CD14-positive monocyte (primary cell): Measurements from ENCODE around the gene BBC3. TPM values are rescaled to one million over a fixed set of nuclear protein-coding genes. Genes with fewer than 3 reads are reported as not detected.

Experiments used
- DNase-seq, 3 donors: peaks; one replicate each; pipeline ENCODE4 v3.0.0-alpha.2; 2011 to 2022
- H2AFZ ChIP-seq: 2 replicates; pipeline ENCODE4 v1.6.0; 2012; ENCODE audit warnings: mild to moderate bottlenecking, low read depth, low read length, inconsistent platforms; ENCODE audit not compliant: insufficient read depth, poor library complexity, severe bottlenecking
- H3K27ac ChIP-seq, 2 donors: 1 replicate in 1 of 2; 2 replicates in 1 of 2; pipeline ENCODE4 v1.5.1; 2012 to 2013; ENCODE audit warnings: low read length in 2 of 2, control low read depth in 1 of 2, inconsistent platforms in 1 of 2, low read depth in 1 of 2, mild to moderate bottlenecking in 1 of 2
- H3K27me3 ChIP-seq, 2 donors: one replicate each; pipeline versions ENCODE4 v1.6.0 to v1.6.1; 2011 to 2013; ENCODE audit warnings: low read length in 2 of 2; ENCODE audit not compliant: control insufficient read depth in 2 of 2, insufficient read depth in 2 of 2
- H3K36me3 ChIP-seq, 2 donors: replicated peaks in 1 of 2; 1 replicate in 1 of 2; 2 replicates in 1 of 2; pipeline versions ENCODE4 v1.5.1 to v1.6.1; 2012 to 2013; ENCODE audit warnings: low read length in 2 of 2, control low read depth in 1 of 2, inconsistent platforms in 1 of 2, mild to moderate bottlenecking in 1 of 2; ENCODE audit not compliant: insufficient read depth in 2 of 2, control insufficient read depth in 1 of 2
- H3K4me1 ChIP-seq, 2 donors: 1 replicate in 1 of 2; 2 replicates in 1 of 2; pipeline versions ENCODE4 v1.5.1 to v1.6.1; 2012 to 2013; ENCODE audit warnings: low read length in 2 of 2, control low read depth in 1 of 2, inconsistent platforms in 1 of 2, mild to moderate bottlenecking in 1 of 2, moderate library complexity in 1 of 2; ENCODE audit not compliant: insufficient read depth in 2 of 2, control insufficient read depth in 1 of 2
- H3K4me2 ChIP-seq: replicated peaks from 2 replicates; pipeline ENCODE3; 2012; ENCODE audit warnings: low read length, moderate library complexity, mild to moderate bottlenecking; ENCODE audit not compliant: poor library complexity, severe bottlenecking; ENCODE audit errors: extremely low read depth
- H3K4me3 ChIP-seq, 3 experiments: fragments of 200-600 bp in 1 of 3; sonication (generic) in 1 of 3; replicated peaks in 1 of 3; 1 replicate in 2 of 3; 2 replicates in 1 of 3; pipeline ENCODE4 v1.5.1; 2011 to 2013; ENCODE audit warnings: low read length in 3 of 3, mild to moderate bottlenecking in 3 of 3, control low read depth in 2 of 3, low read depth in 2 of 3, inconsistent platforms in 1 of 3, moderate library complexity in 1 of 3
- H3K79me2 ChIP-seq: 2 replicates; pipeline ENCODE4 v1.6.0; 2012; ENCODE audit warnings: mild to moderate bottlenecking, control low read depth, inconsistent platforms, low read length, moderate library complexity; ENCODE audit not compliant: insufficient read depth
- H3K9ac ChIP-seq: 2 replicates; pipeline ENCODE4 v1.6.0; 2017; ENCODE audit warnings: low read length, mild to moderate bottlenecking; ENCODE audit not compliant: insufficient read depth, poor library complexity, severe bottlenecking
- H3K9me3 ChIP-seq, 2 donors: replicated peaks in 1 of 2; 1 replicate in 1 of 2; 2 replicates in 1 of 2; pipeline versions ENCODE4 v1.5.1 to v1.6.1; 2012 to 2013; ENCODE audit warnings: low read length in 2 of 2, control low read depth in 1 of 2; ENCODE audit not compliant: control insufficient read depth in 1 of 2, insufficient read depth in 1 of 2
- H4K20me1 ChIP-seq: 2 replicates; pipeline ENCODE4 v1.6.0; 2012; ENCODE audit warnings: mild to moderate bottlenecking, low read length, control low read depth, moderate library complexity; ENCODE audit not compliant: insufficient read depth
- H3K27ac Mint-ChIP-seq, 7 donors: one replicate each; pipeline ENCODE4 v1.8.0; 2020; ENCODE audit warnings: mild to moderate bottlenecking in 7 of 7, mixed read lengths in 7 of 7, moderate library complexity in 6 of 7, inconsistent platforms in 2 of 7
- H3K27me3 Mint-ChIP-seq, 3 donors: one replicate each; pipeline ENCODE4 v1.8.0; 2021 to 2022; ENCODE audit warnings: low read depth in 3 of 3, mild to moderate bottlenecking in 3 of 3, mixed read lengths in 3 of 3, moderate library complexity in 3 of 3, inconsistent platforms in 1 of 3
- H3K36me3 Mint-ChIP-seq, 2 donors: one replicate each; pipeline ENCODE4 v1.8.0; 2020; ENCODE audit warnings: mixed read lengths in 2 of 2, inconsistent platforms in 1 of 2, mild to moderate bottlenecking in 1 of 2
- H3K4me1 Mint-ChIP-seq: one replicate; pipeline ENCODE4 v1.8.0; 2020; ENCODE audit warnings: mild to moderate bottlenecking, mixed read lengths
- H3K4me3 Mint-ChIP-seq, 2 donors: one replicate each; pipeline ENCODE4 v1.8.0; 2020; ENCODE audit warnings: mild to moderate bottlenecking in 2 of 2, mixed read lengths in 2 of 2, moderate library complexity in 1 of 2
- H3K9me3 Mint-ChIP-seq, 7 donors: one replicate each; pipeline ENCODE4 v1.8.0; 2020 to 2022; ENCODE audit warnings: mixed read lengths in 7 of 7, mild to moderate bottlenecking in 6 of 7, moderate library complexity in 6 of 7, inconsistent platforms in 2 of 7
- CTCF ChIP-seq: fragments of 200-600 bp; IDR thresholded peaks from one replicate; pipeline ENCODE4 v1.8.0; 2022; ENCODE audit warnings: antibody characterized with exemption, mild to moderate bottlenecking
- WGBS: methylation state at CpG from one replicate; pipeline ENCODE4 v1.1.5; 2013; ENCODE audit warnings: missing lambda C conversion rate; ENCODE audit not compliant: insufficient coverage; 5-methylcytosine and 5-hydroxymethylcytosine counted together
- intact Hi-C, 2 donors: fragments of 100-400 bp; cut with micrococcal nuclease; formaldehyde crosslinking; loops; one replicate each; pipeline versions ENCODE4 v1.15.0 to v1.15.1; 2023
- polyA plus RNA-seq, 3 donors: library from polyadenylated mRNA; depleted of rRNA in 1 of 3; unstranded in 2 of 3; stranded (reverse) in 1 of 3; fragments of 300-500 nt in 2 of 3; fragments of >200 nt in 1 of 3; fragmentation: Illumina TruSeq in 2 of 3; gene quantifications; 1 replicate in 2 of 3; 2 replicates in 1 of 3; pipeline ENCODE4 v1.2.3, GENCODE V29; 2012 to 2021

Gene BBC3
- polyA plus RNA-seq, 3 donors, result 2.5 to 17.4 (median 4.8) TPM

GRCh38 chr19:47247308-47247990 lies 16.4 kb upstream of the BBC3 start:
- Mint-ChIP-seq H3K4me1 (peaks cover 22% of the 10 kb centered on the region), H3K4me3 (no peak overlapping the region)

More at GRCh38 chr19:47247308-47247990, 16.4 kb upstream of the BBC3 start:
- peaks cover 16 to 39% (median 18%) of the 10 kb centered on the region in 3 donors for H3K27me3 Mint-ChIP-seq
- Histone ChIP-seq H3K9me3 (no peaks in the 10 kb centered on the region), H3K27ac (no peak overlapping the region), H2AFZ (no peak overlapping the region), H3K4me2 (no peak overlapping the region), H3K4me1 (peaks cover 20 to 23% of the 10 kb centered on the region in 2 donors), H3K27me3 (peaks cover 0 to 11% of the 10 kb centered on the region in 2 donors), H3K79me2 (no peaks in the 10 kb centered on the region), H4K20me1 (no peaks in the 10 kb centered on the region), H3K4me3 (no peak overlapping the region), H3K9ac (no peak overlapping the region), H3K36me3 (no peaks in the 10 kb centered on the region)
- TF ChIP-seq CTCF, result peak; percentile 93
- intact Hi-C loops, result loop anchor here (1.0 to 5.0 kb wide), 2 partner anchors 35 to 98 kb away; no protein-coding TSS in a partner anchor
- H3K27ac Mint-ChIP-seq, result no peak overlapping the region
- H3K36me3 Mint-ChIP-seq, result peaks cover 0 to 3% of the 10 kb centered on the region in 2 donors
- WGBS, result 84% methylated on average over 5 of the region's 25 CpGs
- DNase-seq, result peak in 2 of 3 donors; percentile 63 to 76
- H3K9me3 Mint-ChIP-seq, result peaks cover 0 to 9% (median 2%) of the 10 kb centered on the region in 7 donors
